Natural killer cell (primary cell): ENCODE results near the gene FOXQ1. TPM values are rescaled to one million over a fixed set of nuclear protein-coding genes. Genes with fewer than 3 reads are reported as not detected.
A peak's percentile ranks its signal among the peaks of the same experiment; 100 is the strongest.

ENCODE experiments used
- ATAC-seq, 3 donors: fragments of 150-1000 bp in 2 of 3; fragments of 200-7000 bp in 1 of 3; cut with Tn5 transposase; 1 replicate in 1 of 3; 2 replicates in 2 of 3; pipeline ENCODE4 v1.10.0; 2021; ENCODE audit warnings: mild to moderate bottlenecking in 2 of 3, moderate library complexity in 2 of 3
- DNase-seq, 2 donors: peaks; one replicate each; pipeline versions ENCODE4 v3.0.0 to v3.0.0-alpha.2; 2013 to 2021; ENCODE audit warnings: mixed read lengths in 1 of 2
- H3K27ac ChIP-seq: one replicate; pipeline ENCODE4 v1.5.1; 2013; ENCODE audit warnings: mild to moderate bottlenecking, low read length
- H3K27me3 ChIP-seq: one replicate; pipeline ENCODE4 v1.6.1; 2013; ENCODE audit warnings: low read length; ENCODE audit not compliant: control insufficient read depth, insufficient read depth
- H3K36me3 ChIP-seq: one replicate; pipeline ENCODE4 v1.6.1; 2013; ENCODE audit warnings: low read length; ENCODE audit not compliant: control insufficient read depth, insufficient read depth
- H3K4me1 ChIP-seq: one replicate; pipeline ENCODE4 v1.6.1; 2013; ENCODE audit warnings: low read length; ENCODE audit not compliant: control insufficient read depth, insufficient read depth
- H3K4me3 ChIP-seq: one replicate; pipeline ENCODE4 v1.5.1; 2013; ENCODE audit warnings: low read length
- H3K9me3 ChIP-seq: one replicate; pipeline ENCODE4 v1.6.1; 2013; ENCODE audit warnings: low read length; ENCODE audit not compliant: control insufficient read depth, insufficient read depth
- H3K27ac Mint-ChIP-seq, 2 donors: one replicate each; pipeline ENCODE4 v1.8.0; 2022; ENCODE audit warnings: mild to moderate bottlenecking in 2 of 2, mixed read lengths in 2 of 2, moderate library complexity in 1 of 2
- H3K27me3 Mint-ChIP-seq, 2 donors: one replicate each; pipeline ENCODE4 v1.8.0; 2022; ENCODE audit warnings: low read depth in 2 of 2, mixed read lengths in 2 of 2
- H3K36me3 Mint-ChIP-seq: one replicate; pipeline ENCODE4 v1.8.0; 2022; ENCODE audit warnings: mixed read lengths
- H3K4me1 Mint-ChIP-seq, 2 donors: one replicate each; pipeline ENCODE4 v1.8.0; 2022; ENCODE audit warnings: mixed read lengths in 2 of 2
- H3K4me3 Mint-ChIP-seq: one replicate; pipeline ENCODE4 v1.8.0; 2022; ENCODE audit warnings: mild to moderate bottlenecking, moderate library complexity, mixed read lengths
- H3K9me3 Mint-ChIP-seq, 2 donors: one replicate each; pipeline ENCODE4 v1.8.0; 2022; ENCODE audit warnings: mixed read lengths in 2 of 2
- WGBS: methylation state at CpG from one replicate; pipeline ENCODE4 v1.1.7; 2013; ENCODE audit warnings: missing lambda C conversion rate; ENCODE audit not compliant: insufficient coverage; 5-methylcytosine and 5-hydroxymethylcytosine counted together
- intact Hi-C: fragments of 100-400 bp; cut with micrococcal nuclease; formaldehyde crosslinking; loops from one replicate; pipeline ENCODE4 v1.14.2; 2022
- total RNA-seq, 4 donors: library from RNA; stranded (reverse); fragments of 120-200 nt in 1 of 4; gene quantifications; one replicate each; pipeline versions ENCODE4 v1.2.3 to v1.2.4, GENCODE V29; 2013 to 2022
- TF ChIP-seq, protein P1 (sequence below): fragments of 200-600 bp; IDR thresholded peaks from one replicate; pipeline ENCODE4 v1.8.0; 2022; ENCODE audit warnings: antibody characterized with exemption

Gene FOXQ1
- total RNA-seq, 3 donors from 2014 or later (not counting 1 experiment from before 2014, with no cell fraction given), result not detected

DNA sequence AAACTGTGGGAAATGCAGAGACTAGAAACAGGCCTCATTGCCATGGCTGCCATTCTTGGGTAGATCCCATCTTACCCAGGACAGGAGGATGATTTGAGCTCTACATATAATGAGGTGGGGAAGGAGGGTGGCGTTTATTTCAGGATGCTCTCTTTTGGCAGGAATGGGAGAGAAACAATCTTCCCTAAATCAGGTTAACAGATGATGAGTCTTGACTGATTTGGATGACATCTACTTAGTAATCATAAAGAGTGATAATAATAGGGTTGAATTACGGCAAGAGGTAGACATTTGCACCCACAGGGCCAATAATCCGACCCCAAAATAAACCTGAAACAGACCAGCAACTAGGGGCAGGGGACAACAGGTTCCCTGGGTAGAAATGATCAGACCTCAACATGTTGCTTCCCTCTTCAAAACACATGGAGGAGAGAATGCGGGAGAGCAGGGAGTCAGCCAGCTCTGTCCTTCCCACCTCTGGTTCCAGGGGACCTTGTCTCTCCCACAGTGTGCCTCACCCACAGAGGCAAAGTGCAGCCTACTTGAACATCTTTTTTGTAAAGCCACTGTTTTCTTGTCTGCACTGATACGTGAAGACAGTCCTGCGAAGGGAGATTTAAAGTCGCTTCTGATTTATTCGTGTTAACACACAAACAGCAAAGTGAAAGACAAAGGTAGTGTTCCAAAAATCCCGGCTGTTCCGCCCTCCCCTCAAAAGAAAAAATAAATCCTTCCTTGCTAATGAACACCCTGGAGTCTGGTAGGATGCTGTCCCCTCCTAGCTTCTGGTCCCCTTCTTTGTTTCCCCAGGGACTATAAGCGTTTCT is 3.9 kb downstream of the FOXQ1 start:
- intact Hi-C loops, result no loop called here

GRCh38 chr6:1316489-1316971 is 4.6 kb downstream of the FOXQ1 start:
- Mint-ChIP-seq H3K27ac (no peak overlapping the region), H3K27me3 (peaks cover 33 to 34% of the 10 kb centered on the region in 2 donors), H3K4me1 (peaks cover 7 to 16% of the 10 kb centered on the region in 2 donors), H3K36me3 (no peaks in the 10 kb centered on the region), H3K9me3 (no peaks in the 10 kb centered on the region), H3K4me3 (peak overlapping the region; percentile 9)
- peak in 1 of 2 donors; percentile 16 for DNase-seq
- H3K27ac ChIP-seq, result no peak overlapping the region
- TF ChIP-seq, protein P1, sequence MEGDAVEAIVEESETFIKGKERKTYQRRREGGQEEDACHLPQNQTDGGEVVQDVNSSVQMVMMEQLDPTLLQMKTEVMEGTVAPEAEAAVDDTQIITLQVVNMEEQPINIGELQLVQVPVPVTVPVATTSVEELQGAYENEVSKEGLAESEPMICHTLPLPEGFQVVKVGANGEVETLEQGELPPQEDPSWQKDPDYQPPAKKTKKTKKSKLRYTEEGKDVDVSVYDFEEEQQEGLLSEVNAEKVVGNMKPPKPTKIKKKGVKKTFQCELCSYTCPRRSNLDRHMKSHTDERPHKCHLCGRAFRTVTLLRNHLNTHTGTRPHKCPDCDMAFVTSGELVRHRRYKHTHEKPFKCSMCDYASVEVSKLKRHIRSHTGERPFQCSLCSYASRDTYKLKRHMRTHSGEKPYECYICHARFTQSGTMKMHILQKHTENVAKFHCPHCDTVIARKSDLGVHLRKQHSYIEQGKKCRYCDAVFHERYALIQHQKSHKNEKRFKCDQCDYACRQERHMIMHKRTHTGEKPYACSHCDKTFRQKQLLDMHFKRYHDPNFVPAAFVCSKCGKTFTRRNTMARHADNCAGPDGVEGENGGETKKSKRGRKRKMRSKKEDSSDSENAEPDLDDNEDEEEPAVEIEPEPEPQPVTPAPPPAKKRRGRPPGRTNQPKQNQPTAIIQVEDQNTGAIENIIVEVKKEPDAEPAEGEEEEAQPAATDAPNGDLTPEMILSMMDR, result no peak
- intact Hi-C loops, result no loop called here
- peaks cover 3% of the 10 kb centered on the region for H3K4me1 ChIP-seq
- H3K36me3 ChIP-seq, result no peaks in the 10 kb centered on the region
- ATAC-seq, result peak in 1 of 3 donors; percentile 62
- no peak overlapping the region for H3K4me3 ChIP-seq
- WGBS, result 3% methylated on average over 26 of the region's 35 CpGs
- H3K9me3 ChIP-seq, result no peaks in the 10 kb centered on the region
- H3K27me3 ChIP-seq, result peaks cover 18% of the 10 kb centered on the region

More for the DNA sequence above, 3.9 kb downstream of the FOXQ1 start:
- Histone ChIP-seq H3K36me3 (no peaks in the 10 kb centered on the region), H3K4me3 (no peak overlapping the region), H3K9me3 (no peaks in the 10 kb centered on the region), H3K4me1 (peaks cover 7% of the 10 kb centered on the region), H3K27me3 (peaks cover 24% of the 10 kb centered on the region), H3K27ac (no peak overlapping the region)
- Mint-ChIP-seq H3K36me3 (no peaks in the 10 kb centered on the region), H3K4me1 (peaks cover 12 to 21% of the 10 kb centered on the region in 2 donors), H3K9me3 (no peaks in the 10 kb centered on the region), H3K4me3 (peak overlapping the region; percentile 70), H3K27ac (no peak overlapping the region), H3K27me3 (peaks cover 40% of the 10 kb centered on the region in 2 donors)
- DNase-seq (no peak), ATAC-seq (no peak)
- TF ChIP-seq, protein P1, result no peak
- 32% methylated on average over 11 of the region's 11 CpGs for WGBS

GRCh38 chr6:1317302-1317815 is 5.5 kb downstream of the FOXQ1 start:
- intact Hi-C loops, result no loop called here
- H3K36me3 Mint-ChIP-seq, result no peaks in the 10 kb centered on the region
- no peaks in the 10 kb centered on the region for H3K9me3 Mint-ChIP-seq
- no peak overlapping the region for H3K27ac ChIP-seq
- H3K4me1 ChIP-seq, result peaks cover under 1% of the 10 kb centered on the region
- peaks cover 15% of the 10 kb centered on the region for H3K27me3 ChIP-seq
- no peak overlapping the region for H3K27ac Mint-ChIP-seq
- H3K9me3 ChIP-seq, result no peaks in the 10 kb centered on the region
- peaks cover 7 to 16% of the 10 kb centered on the region in 2 donors for H3K4me1 Mint-ChIP-seq
- 83% methylated on average over 43 of the region's 43 CpGs for WGBS
- no peak overlapping the region for H3K4me3 Mint-ChIP-seq
- no peak for DNase-seq
- peaks cover 33 to 35% of the 10 kb centered on the region in 2 donors for H3K27me3 Mint-ChIP-seq
- ATAC-seq, result no peak
- TF ChIP-seq, protein P1, result no peak
- no peak overlapping the region for H3K4me3 ChIP-seq
- no peaks in the 10 kb centered on the region for H3K36me3 ChIP-seq
